ENCODE measurements around the gene BSN.

Gene BSN

GRCh38 chr3:49652903-49653415 lies 98.7 kb downstream of the BSN start:
- H3K4me3 Mint-ChIP-seq: no peak overlapping the region
- peak overlapping the region in 2 of 3 experiments; percentile 29 to 50 for H3K27ac Mint-ChIP-seq
- H3K9me3 Mint-ChIP-seq: no peaks in the 10 kb centered on the region
- peaks cover 26% of the 10 kb centered on the region for H3K4me1 Mint-ChIP-seq
- H3K36me3 Mint-ChIP-seq (ENCODE audit: low read depth): no peaks in the 10 kb centered on the region
- H3K27me3 Mint-ChIP-seq (ENCODE audit: low read depth): no peaks in the 10 kb centered on the region
- TF ChIP-seq, protein P1, sequence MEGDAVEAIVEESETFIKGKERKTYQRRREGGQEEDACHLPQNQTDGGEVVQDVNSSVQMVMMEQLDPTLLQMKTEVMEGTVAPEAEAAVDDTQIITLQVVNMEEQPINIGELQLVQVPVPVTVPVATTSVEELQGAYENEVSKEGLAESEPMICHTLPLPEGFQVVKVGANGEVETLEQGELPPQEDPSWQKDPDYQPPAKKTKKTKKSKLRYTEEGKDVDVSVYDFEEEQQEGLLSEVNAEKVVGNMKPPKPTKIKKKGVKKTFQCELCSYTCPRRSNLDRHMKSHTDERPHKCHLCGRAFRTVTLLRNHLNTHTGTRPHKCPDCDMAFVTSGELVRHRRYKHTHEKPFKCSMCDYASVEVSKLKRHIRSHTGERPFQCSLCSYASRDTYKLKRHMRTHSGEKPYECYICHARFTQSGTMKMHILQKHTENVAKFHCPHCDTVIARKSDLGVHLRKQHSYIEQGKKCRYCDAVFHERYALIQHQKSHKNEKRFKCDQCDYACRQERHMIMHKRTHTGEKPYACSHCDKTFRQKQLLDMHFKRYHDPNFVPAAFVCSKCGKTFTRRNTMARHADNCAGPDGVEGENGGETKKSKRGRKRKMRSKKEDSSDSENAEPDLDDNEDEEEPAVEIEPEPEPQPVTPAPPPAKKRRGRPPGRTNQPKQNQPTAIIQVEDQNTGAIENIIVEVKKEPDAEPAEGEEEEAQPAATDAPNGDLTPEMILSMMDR (IDR thresholded peaks at IDR 0.05; ENCODE audit: unreplicated experiment in 3 of 3): no peak

- Mint-ChIP-seq H3K4me1 (peaks cover 29% of the 10 kb centered on the region), H3K27me3 (ENCODE audit: low read depth) (no peaks in the 10 kb centered on the region), H3K4me3 (no peak overlapping the region), H3K27ac (peak overlapping the region; percentile 29 to 70 (median 58)), H3K36me3 (ENCODE audit: low read depth) (no peaks in the 10 kb centered on the region), H3K9me3 (no peaks in the 10 kb centered on the region)
- TF ChIP-seq, protein P1 (IDR thresholded peaks at IDR 0.05; ENCODE audit: unreplicated experiment in 3 of 3): no peak
Observed at GRCh38 chr3:49653621-49654020, 99.3 kb downstream of the BSN start.

GRCh38 chr3:49654176-49654825 lies 100.0 kb downstream of the BSN start:
- Mint-ChIP-seq H3K27me3 (ENCODE audit: low read depth) (no peaks in the 10 kb centered on the region), H3K27ac (peak overlapping the region in 1 of 3 experiments; percentile 58), H3K9me3 (no peaks in the 10 kb centered on the region), H3K4me1 (peaks cover 33% of the 10 kb centered on the region), H3K4me3 (no peak overlapping the region), H3K36me3 (ENCODE audit: low read depth) (no peaks in the 10 kb centered on the region)
- TF ChIP-seq, protein P1 (IDR thresholded peaks at IDR 0.05; ENCODE audit: unreplicated experiment in 3 of 3): no peak

- H3K36me3 Mint-ChIP-seq (ENCODE audit: low read depth): no peaks in the 10 kb centered on the region
- H3K4me1 Mint-ChIP-seq: peaks cover 32% of the 10 kb centered on the region
- no peaks in the 10 kb centered on the region for H3K9me3 Mint-ChIP-seq
- TF ChIP-seq, protein P1 (IDR thresholded peaks at IDR 0.05; ENCODE audit: unreplicated experiment in 3 of 3): no peak
- no peak overlapping the region for H3K27ac Mint-ChIP-seq
- no peaks in the 10 kb centered on the region for H3K27me3 Mint-ChIP-seq (ENCODE audit: low read depth)
- H3K4me3 Mint-ChIP-seq: no peak overlapping the region
Observed at GRCh38 chr3:49654955-49655556, 100.8 kb downstream of the BSN start.

- Mint-ChIP-seq H3K4me3 (no peak overlapping the region), H3K27ac (no peak overlapping the region), H3K36me3 (ENCODE audit: low read depth) (no peaks in the 10 kb centered on the region), H3K9me3 (no peaks in the 10 kb centered on the region), H3K4me1 (peaks cover 28% of the 10 kb centered on the region), H3K27me3 (ENCODE audit: low read depth) (no peaks in the 10 kb centered on the region)
- TF ChIP-seq, protein P1 (IDR thresholded peaks at IDR 0.05; ENCODE audit: unreplicated experiment in 3 of 3): no peak
Observed at GRCh38 chr3:49655731-49656285, 101.5 kb downstream of the BSN start.

All from nephron (organoid).